Neuronal stem cell (in vitro differentiated cells): ENCODE data around the gene ABCA13.

Experiments used
- DNase-seq: peaks from one replicate; pipeline ENCODE4 v3.0.0-alpha.2; 2013; ENCODE audit warnings: low spot score
- H2AFZ ChIP-seq: one replicate; pipeline ENCODE4 v1.6.1; 2013; ENCODE audit warnings: mild to moderate bottlenecking, low read length, inconsistent platforms
- H2AK5ac ChIP-seq: 2 replicates; pipeline ENCODE4 v1.6.1; 2013; ENCODE audit warnings: low read depth, mild to moderate bottlenecking, inconsistent platforms, low read length, moderate library complexity, mixed read lengths
- H2BK120ac ChIP-seq: 2 replicates; pipeline ENCODE4 v1.6.1; 2013; ENCODE audit warnings: low read depth, mild to moderate bottlenecking, inconsistent platforms, low read length, moderate library complexity, mixed read lengths
- H2BK12ac ChIP-seq: one replicate; pipeline ENCODE4 v1.6.1; 2013; ENCODE audit warnings: low read length, inconsistent platforms
- H2BK15ac ChIP-seq: 2 replicates; pipeline ENCODE4 v1.6.1; 2013; ENCODE audit warnings: mild to moderate bottlenecking, low read length, inconsistent platforms, mixed read lengths
- H2BK5ac ChIP-seq: one replicate; pipeline ENCODE4 v1.6.1; 2013; ENCODE audit warnings: inconsistent platforms, mild to moderate bottlenecking, low read length, moderate library complexity
- H3K14ac ChIP-seq: one replicate; pipeline ENCODE4 v1.6.1; 2013; ENCODE audit warnings: low read length, inconsistent platforms
- H3K18ac ChIP-seq: 2 replicates; pipeline ENCODE4 v1.6.1; 2013; ENCODE audit warnings: low read length, inconsistent platforms
- H3K23ac ChIP-seq: 2 replicates; pipeline ENCODE4 v1.6.1; 2013; ENCODE audit warnings: low read depth, mild to moderate bottlenecking, mixed read lengths, low read length, inconsistent platforms; ENCODE audit not compliant: poor library complexity
- H3K27ac ChIP-seq: replicated peaks from 3 replicates; pipeline ENCODE4 v1.5.1; 2013; ENCODE audit warnings: low read length, inconsistent platforms
- H3K27me3 ChIP-seq, 3 experiments: 2 replicates each; pipeline ENCODE4 v1.6.1; 2013; ENCODE audit warnings: low read length in 3 of 3, mild to moderate bottlenecking in 2 of 3, inconsistent platforms in 1 of 3, low read depth in 1 of 3, mixed read lengths in 1 of 3, moderate library complexity in 1 of 3; ENCODE audit not compliant: control insufficient read depth in 3 of 3, insufficient read depth in 3 of 3
- H3K36me3 ChIP-seq, 2 donors: replicated peaks in 1 of 2; 2 replicates each; pipeline ENCODE4 v1.6.1; 2013; ENCODE audit warnings: low read length in 2 of 2; ENCODE audit not compliant: control insufficient read depth in 2 of 2, insufficient read depth in 2 of 2
- H3K4ac ChIP-seq: 2 replicates; pipeline ENCODE4 v1.6.1; 2013; ENCODE audit warnings: inconsistent platforms, mild to moderate bottlenecking, low read length, moderate library complexity
- H3K4me1 ChIP-seq, 2 donors: 1 replicate in 1 of 2; 2 replicates in 1 of 2; pipeline ENCODE4 v1.6.1; 2013; ENCODE audit warnings: low read length in 2 of 2, low read depth in 1 of 2; ENCODE audit not compliant: control insufficient read depth in 2 of 2, insufficient read depth in 1 of 2
- H3K4me2 ChIP-seq: one replicate; pipeline ENCODE4 v1.6.1; 2013; ENCODE audit warnings: mild to moderate bottlenecking, low read length, inconsistent platforms; ENCODE audit not compliant: insufficient read depth, poor library complexity, severe bottlenecking
- H3K4me3 ChIP-seq, 2 donors: 2 replicates each; pipeline ENCODE4 v1.5.1; 2013; ENCODE audit warnings: low read length in 2 of 2, mild to moderate bottlenecking in 2 of 2, inconsistent platforms in 1 of 2, moderate library complexity in 1 of 2
- H3K79me1 ChIP-seq: one replicate; pipeline ENCODE4 v1.6.1; 2013; ENCODE audit warnings: low read depth, mild to moderate bottlenecking, inconsistent platforms, low read length, moderate library complexity
- H3K9ac ChIP-seq: one replicate; pipeline ENCODE4 v1.6.1; 2013; ENCODE audit warnings: mild to moderate bottlenecking, low read depth, low read length, inconsistent platforms; ENCODE audit not compliant: poor library complexity
- H3K9me3 ChIP-seq, 2 donors: replicated peaks in 1 of 2; 2 replicates each; pipeline versions ENCODE3 to v1.6.1; 2013; ENCODE audit warnings: low read length in 2 of 2, mild to moderate bottlenecking in 2 of 2, inconsistent platforms in 1 of 2, low read depth in 1 of 2, mixed read lengths in 1 of 2, moderate library complexity in 1 of 2; ENCODE audit not compliant: control insufficient read depth in 2 of 2, insufficient read depth in 1 of 2
- H4K8ac ChIP-seq: one replicate; pipeline ENCODE4 v1.6.1; 2013; ENCODE audit warnings: low read depth, mild to moderate bottlenecking, inconsistent platforms, low read length, moderate library complexity
- H4K91ac ChIP-seq: one replicate; pipeline ENCODE4 v1.6.1; 2013; ENCODE audit warnings: low read length, low read depth, mild to moderate bottlenecking, inconsistent platforms; ENCODE audit not compliant: poor library complexity
- WGBS, 2 donors: extraction: QIAGEN DNeasy Blood & Tissue Kit; methylation state at CpG; one replicate each; pipeline ENCODE4 v1.1.7; 2013; ENCODE audit warnings: missing lambda C conversion rate in 2 of 2, mixed read lengths in 1 of 2; ENCODE audit not compliant: insufficient read length in 2 of 2, insufficient replicate concordance in 1 of 2; ENCODE audit errors: extremely low coverage in 2 of 2; 5-methylcytosine and 5-hydroxymethylcytosine counted together

ABCA13 gene

DNA sequence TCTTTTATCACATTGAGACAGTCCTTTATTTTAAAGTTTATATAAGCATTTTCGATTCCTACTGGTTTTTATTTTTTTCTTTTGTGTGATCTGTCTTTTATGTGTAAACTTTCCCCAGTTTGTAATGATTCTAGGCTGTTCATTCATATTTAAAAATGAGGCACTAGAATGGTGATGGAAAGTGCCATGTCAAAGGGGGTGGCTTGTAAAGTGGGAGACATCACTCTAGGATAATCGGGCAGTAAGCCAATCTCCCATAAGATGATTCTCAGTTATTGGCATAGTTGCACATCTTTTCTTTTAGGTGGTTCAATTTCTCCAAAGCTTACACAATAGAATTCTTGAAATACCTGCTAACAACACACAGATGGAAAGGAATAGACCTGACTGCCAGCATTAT is 90.4 kb downstream of the ABCA13 start:
- Histone ChIP-seq H3K23ac (no peak overlapping the region), H3K27me3 (no peaks in the 10 kb centered on the region), H3K9me3 (no peaks in the 10 kb centered on the region), H4K91ac (no peak overlapping the region), H3K9ac (no peak overlapping the region), H2AK5ac (no peak overlapping the region), H2BK12ac (no peak overlapping the region), H3K14ac (no peak overlapping the region), H3K27ac (no peak overlapping the region), H3K4me2 (no peak overlapping the region), H3K36me3 (no peaks in the 10 kb centered on the region), H4K8ac (no peak overlapping the region), H2BK120ac (no peak overlapping the region), H3K4me1 (no peaks in the 10 kb centered on the region), H3K79me1 (no peaks in the 10 kb centered on the region), H3K18ac (no peak overlapping the region), H2BK5ac (no peak overlapping the region), H2BK15ac (no peak overlapping the region), H2AFZ (no peak overlapping the region), H3K4me3 (no peak overlapping the region), H3K4ac (no peak overlapping the region)
- no CpG with 5 or more reads among the region's 2 CpGs for WGBS, 2 donors
- no peak for DNase-seq

DNA sequence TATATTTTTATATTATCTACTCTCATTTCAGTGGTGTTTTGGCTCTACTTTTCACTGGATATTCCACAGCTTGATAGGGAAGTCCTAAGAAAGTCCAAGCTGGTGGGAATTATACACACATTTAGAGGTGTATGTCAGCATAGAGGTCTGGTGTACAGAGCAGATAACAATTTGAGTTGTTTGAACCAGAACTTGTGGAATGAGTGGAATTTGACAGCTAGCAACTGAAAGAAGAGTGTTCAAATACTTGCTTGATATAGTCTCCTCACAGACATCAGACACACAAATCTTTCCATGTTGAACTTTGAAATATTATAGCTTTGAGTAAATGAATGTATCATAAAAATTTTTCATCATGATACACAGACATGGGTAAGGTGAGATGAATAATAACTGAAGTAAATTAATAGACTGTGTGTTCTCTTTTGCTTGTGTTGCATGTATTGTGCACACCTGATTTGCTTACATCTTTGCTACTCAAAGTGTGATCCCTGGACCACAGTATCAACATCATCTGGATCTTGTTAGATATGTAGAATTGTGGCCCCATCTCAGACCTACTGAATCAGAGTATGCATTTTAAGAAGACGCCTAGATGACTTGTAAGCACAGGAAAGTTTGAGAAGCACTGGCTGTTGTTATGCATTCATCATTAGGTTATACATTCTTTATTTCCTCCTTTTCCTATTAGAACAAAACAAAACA is 91.5 kb downstream of the ABCA13 start:
- no CpG with 5 or more reads among the region's 1 CpG for WGBS, 2 donors

DNA sequence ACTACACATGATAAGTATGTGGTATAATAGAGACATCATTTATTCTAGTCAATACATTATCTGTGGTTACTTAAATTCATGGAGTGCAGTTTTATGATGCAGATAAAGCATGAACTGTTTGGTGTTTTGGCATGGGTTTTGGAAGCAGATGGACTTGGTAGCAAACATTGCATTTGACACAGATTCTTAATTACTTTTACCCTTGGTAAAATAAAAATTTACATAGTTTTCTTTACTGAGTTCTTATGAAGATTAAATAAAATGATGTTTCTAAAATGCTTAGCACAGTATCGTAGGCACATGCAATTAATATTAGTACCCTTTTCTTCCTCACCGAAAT is 92.0 kb downstream of the ABCA13 start:
- Histone ChIP-seq H3K27ac (no peak overlapping the region), H3K4me1 (no peaks in the 10 kb centered on the region), H3K9ac (no peak overlapping the region), H2BK5ac (no peak overlapping the region), H4K91ac (no peak overlapping the region), H2BK15ac (no peak overlapping the region), H3K4me3 (no peak overlapping the region), H3K79me1 (no peaks in the 10 kb centered on the region), H3K27me3 (no peaks in the 10 kb centered on the region), H3K23ac (no peak overlapping the region), H3K36me3 (no peaks in the 10 kb centered on the region), H3K4ac (no peak overlapping the region), H3K18ac (no peak overlapping the region), H2AK5ac (no peak overlapping the region), H4K8ac (no peak overlapping the region), H2AFZ (no peak overlapping the region), H2BK120ac (no peak overlapping the region), H3K4me2 (no peak overlapping the region), H2BK12ac (no peak overlapping the region), H3K14ac (no peak overlapping the region), H3K9me3 (no peaks in the 10 kb centered on the region)
- WGBS, 2 donors, result no CpG with 5 or more reads among the region's 2 CpGs
- no peak for DNase-seq

More for the DNA sequence above, 91.5 kb downstream of the ABCA13 start:
- Histone ChIP-seq H4K8ac (no peak overlapping the region), H3K23ac (no peak overlapping the region), H3K9ac (no peak overlapping the region), H3K4me3 (no peak overlapping the region), H3K18ac (no peak overlapping the region), H2BK12ac (no peak overlapping the region), H3K27ac (no peak overlapping the region), H3K4ac (no peak overlapping the region), H2BK15ac (no peak overlapping the region), H3K4me1 (no peaks in the 10 kb centered on the region), H3K79me1 (no peaks in the 10 kb centered on the region), H2AFZ (no peak overlapping the region), H2AK5ac (no peak overlapping the region), H4K91ac (no peak overlapping the region), H3K27me3 (no peaks in the 10 kb centered on the region), H3K4me2 (no peak overlapping the region), H2BK5ac (no peak overlapping the region), H3K9me3 (no peaks in the 10 kb centered on the region), H2BK120ac (no peak overlapping the region), H3K36me3 (no peaks in the 10 kb centered on the region), H3K14ac (no peak overlapping the region)
- no peak for DNase-seq

DNA sequence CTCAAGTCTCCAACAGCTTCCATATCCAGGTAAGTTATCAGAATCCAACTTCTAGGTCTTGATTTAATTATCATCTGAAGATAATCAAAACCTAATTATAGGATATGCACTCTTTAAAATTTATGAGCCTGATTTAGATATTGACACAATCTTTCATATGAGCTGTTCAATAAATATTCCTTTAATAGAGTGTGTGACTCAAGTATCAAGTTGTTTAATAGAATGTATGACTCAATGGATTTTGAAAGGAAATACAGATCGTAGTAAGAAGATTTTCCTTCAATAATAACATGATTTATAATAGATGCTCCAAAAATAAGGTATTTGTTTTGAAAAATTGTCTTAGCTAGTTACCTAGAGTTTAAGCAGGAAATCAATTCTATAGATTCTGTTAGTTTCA is 97.8 kb downstream of the ABCA13 start:
- no peak for DNase-seq
- H2BK5ac ChIP-seq, result no peak overlapping the region
- no peak overlapping the region for H3K4me3 ChIP-seq
- H3K4me1 ChIP-seq, result no peaks in the 10 kb centered on the region
- no peaks in the 10 kb centered on the region for H3K27me3 ChIP-seq
- no peak overlapping the region for H2AK5ac ChIP-seq
- no peak overlapping the region for H3K18ac ChIP-seq
- no peak overlapping the region for H4K8ac ChIP-seq
- H2BK15ac ChIP-seq, result no peak overlapping the region
- H3K9me3 ChIP-seq, result no peaks in the 10 kb centered on the region
- H3K9ac ChIP-seq, result no peak overlapping the region
- H2BK120ac ChIP-seq, result no peak overlapping the region
- WGBS, 2 donors, result no CpG with 5 or more reads among the region's 1 CpG
- no peak overlapping the region for H3K14ac ChIP-seq
- H3K27ac ChIP-seq, result no peak overlapping the region
- H2BK12ac ChIP-seq, result no peak overlapping the region
- no peaks in the 10 kb centered on the region for H3K36me3 ChIP-seq
- H3K23ac ChIP-seq, result no peak overlapping the region
- no peaks in the 10 kb centered on the region for H3K79me1 ChIP-seq
- H2AFZ ChIP-seq, result no peak overlapping the region
- no peak overlapping the region for H4K91ac ChIP-seq
- H3K4ac ChIP-seq, result no peak overlapping the region
- no peak overlapping the region for H3K4me2 ChIP-seq
